ENCODE measurements around the gene SPG21. TPM values are rescaled to one million over a fixed set of nuclear protein-coding genes. Genes with fewer than 3 reads are reported as not detected.

The SPG21 gene
- 72.9 and 87.0 TPM in 2 replicates for total RNA-seq

GRCh38 chr15:64989416-64990167 lies at the start of gene SPG21:
Gene SPG21, minus strand, starts transcription at chr15:64989914. Its CDS starts 6,345 bp downstream, at chr15:64983569.

GRCh38 chr15:65028921-65029735 lies 39.4 kb upstream of the SPG21 start, which contains the start of gene MTFMT:
Gene MTFMT, minus strand, starts transcription at chr15:65029639. Its CDS starts 26 bp downstream, at chr15:65029613.

Other genes with a start within 250 kb of the SPG21 start
- gene RBPMS2, start 214.3 kb downstream of the SPG21 start, total RNA-seq = 0.07 TPM in 1 of 2 replicates, not detected in the other
- gene PIF1, start 164.3 kb downstream of the SPG21 start, total RNA-seq = 5.2 and 6.3 TPM in 2 replicates
- gene PLEKHO2, start 148.0 kb downstream of the SPG21 start, total RNA-seq = 22.3 and 23.3 TPM in 2 replicates
- 6.7 and 9.1 TPM in 2 replicates for gene ANKDD1A, start 78.0 kb downstream of the SPG21 start, total RNA-seq
- 11.7 and 14.7 TPM in 2 replicates for gene MTFMT, start 39.7 kb upstream of the SPG21 start, total RNA-seq
- not detected in 2 replicates for gene SLC51B, start 55.5 kb upstream of the SPG21 start, total RNA-seq
- gene RASL12, start 78.1 kb upstream of the SPG21 start, total RNA-seq = 0.13 and 0.39 TPM in 2 replicates
- not detected in 2 replicates for gene KBTBD13, start 86.8 kb upstream of the SPG21 start, total RNA-seq
- gene UBAP1L, start 125.3 kb upstream of the SPG21 start, total RNA-seq = 2.2 and 2.4 TPM in 2 replicates
- 15.1 and 16.1 TPM in 2 replicates for gene PDCD7, start 143.9 kb upstream of the SPG21 start, total RNA-seq
- 36.2 and 36.8 TPM in 2 replicates for gene CLPX, start 195.4 kb upstream of the SPG21 start, total RNA-seq
- gene CILP, start 221.6 kb upstream of the SPG21 start, total RNA-seq = 0.07 TPM in 2 replicates

All from smooth muscle cell of the pulmonary artery (primary cell).